Stimulated activated CD4-positive, alpha-beta T cell treated with anti-CD3 and anti-CD28 coated beads, Interleukin-1b, Interleukin-23, amount 100 ng/mL, for 4 hours (primary cell): ENCODE results near the gene DOK7.
"Not testable (repeated sequence)": the region's sequence is repeated elsewhere in the genome, so short reads cannot be mapped to it uniquely, and the experiment has no call there.

Source experiments
- DNase-seq, 2 donors: peaks; one replicate each; pipeline ENCODE4 v3.0.0-alpha.2; 2020; ENCODE audit warnings: low read depth in 2 of 2

Gene DOK7

GRCh38 chr4:3502941-3503936 is 40.1 kb downstream of the DOK7 start:
- DNase-seq: no peak

DNA sequence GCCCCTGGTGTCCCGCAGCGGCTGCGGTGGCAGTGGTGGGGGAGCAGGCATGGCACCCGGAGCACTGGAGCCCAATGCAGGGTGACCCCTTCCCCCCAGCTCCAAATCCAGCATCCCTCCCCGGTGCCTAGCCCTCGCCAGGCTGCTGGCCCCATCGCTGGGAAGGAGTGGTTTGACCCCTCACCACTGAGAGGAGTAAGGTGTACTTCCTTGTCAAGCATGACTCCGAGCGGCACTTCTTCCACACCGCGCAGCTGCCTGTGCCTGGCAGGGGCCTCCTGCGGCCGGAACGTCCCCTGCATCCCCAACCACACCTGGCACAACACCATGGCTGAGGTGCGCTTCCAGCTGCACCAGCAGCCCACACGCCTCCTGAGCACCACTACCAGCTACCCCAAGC is 42.1 kb downstream of the DOK7 start:
- no peak for DNase-seq

- no peak for DNase-seq
These were observed 45.4 kb downstream of the DOK7 start for GRCh38 chr4:3508542-3508941.

- DNase-seq: no peak
These were observed 47.4 kb downstream of the DOK7 start for GRCh38 chr4:3510481-3510880.

DNA sequence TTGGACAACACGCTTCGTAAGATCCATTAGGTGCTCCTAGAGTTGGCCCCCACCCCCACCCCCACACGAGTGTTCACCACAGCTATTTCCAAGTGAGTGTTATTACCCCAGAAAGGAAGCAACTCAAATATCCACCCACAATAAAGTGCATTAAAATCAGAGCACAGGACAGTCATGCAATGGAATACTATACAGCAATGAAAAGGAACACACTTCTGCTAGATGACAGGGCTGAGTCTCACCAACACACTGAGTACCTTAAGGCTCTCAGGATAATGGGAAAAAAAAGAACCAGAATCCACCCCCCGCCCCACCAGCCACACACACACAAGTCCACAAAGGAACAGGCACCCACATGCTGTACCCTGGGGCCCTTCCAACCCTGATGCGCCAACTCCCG is 48.1 kb downstream of the DOK7 start:
- no peak for DNase-seq

DNA sequence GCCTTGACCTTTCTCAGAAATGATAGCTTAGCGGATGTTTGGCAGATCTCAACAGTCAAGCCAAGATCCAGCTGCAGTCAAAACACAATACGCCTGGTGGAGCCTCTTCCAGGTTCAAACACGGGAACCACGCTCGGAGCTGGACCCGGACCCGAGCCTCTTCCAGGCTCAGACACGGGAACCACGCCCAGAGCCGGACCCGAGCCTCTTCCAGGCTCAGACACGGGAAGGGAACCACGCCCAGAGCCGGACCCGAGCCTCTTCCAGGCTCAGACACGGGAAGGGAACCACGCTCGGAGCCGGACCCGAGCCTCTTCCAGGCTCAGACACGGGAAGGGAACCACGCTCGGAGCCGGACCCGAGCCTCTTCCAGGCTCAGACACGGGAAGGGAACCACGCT is 48.5 kb downstream of the DOK7 start:
- not testable (repeated sequence) for DNase-seq

DNA sequence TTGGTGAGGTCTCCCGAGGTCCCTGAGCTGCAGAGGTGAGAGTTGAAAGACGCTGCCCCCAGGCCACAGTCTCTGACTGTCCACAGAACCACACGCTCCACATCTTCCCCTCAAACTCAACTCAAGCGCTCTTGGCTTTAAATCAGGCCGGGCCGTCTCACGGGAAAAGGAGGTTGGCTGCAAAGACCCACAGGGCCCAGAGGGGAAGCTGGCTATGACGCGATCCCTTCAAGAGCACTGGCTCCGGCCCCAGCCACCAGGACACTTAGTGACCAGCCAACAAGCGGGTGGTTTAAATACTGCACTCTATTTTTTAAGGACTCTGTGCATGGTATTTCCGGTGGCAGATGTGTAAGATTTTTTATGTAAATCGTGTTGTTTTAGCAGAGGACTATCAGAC is 49.2 kb downstream of the DOK7 start:
- DNase-seq: no peak

- DNase-seq: no peak
These were observed 49.6 kb downstream of the DOK7 start for GRCh38 chr4:3512719-3513118.

DNA sequence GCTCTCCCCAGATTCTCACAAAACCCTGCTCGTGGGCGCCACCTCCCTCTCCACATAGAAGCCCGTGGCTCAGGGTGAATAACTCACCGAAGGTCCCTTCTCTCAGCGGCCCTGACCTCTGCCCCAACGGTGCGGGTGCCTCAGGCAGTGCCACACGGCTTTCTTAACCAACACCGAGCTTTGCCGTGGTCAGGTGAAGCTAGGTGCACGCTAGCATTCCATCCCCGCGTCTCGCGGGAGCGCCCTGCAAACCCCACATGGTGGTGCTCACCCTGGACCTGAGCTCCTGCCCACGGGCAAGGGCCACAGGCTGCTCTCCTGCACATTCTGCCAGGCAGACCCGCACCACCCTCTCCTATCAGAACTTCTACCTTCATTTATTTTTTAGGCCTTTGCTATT is 50.7 kb downstream of the DOK7 start:
- DNase-seq: no peak

DNA sequence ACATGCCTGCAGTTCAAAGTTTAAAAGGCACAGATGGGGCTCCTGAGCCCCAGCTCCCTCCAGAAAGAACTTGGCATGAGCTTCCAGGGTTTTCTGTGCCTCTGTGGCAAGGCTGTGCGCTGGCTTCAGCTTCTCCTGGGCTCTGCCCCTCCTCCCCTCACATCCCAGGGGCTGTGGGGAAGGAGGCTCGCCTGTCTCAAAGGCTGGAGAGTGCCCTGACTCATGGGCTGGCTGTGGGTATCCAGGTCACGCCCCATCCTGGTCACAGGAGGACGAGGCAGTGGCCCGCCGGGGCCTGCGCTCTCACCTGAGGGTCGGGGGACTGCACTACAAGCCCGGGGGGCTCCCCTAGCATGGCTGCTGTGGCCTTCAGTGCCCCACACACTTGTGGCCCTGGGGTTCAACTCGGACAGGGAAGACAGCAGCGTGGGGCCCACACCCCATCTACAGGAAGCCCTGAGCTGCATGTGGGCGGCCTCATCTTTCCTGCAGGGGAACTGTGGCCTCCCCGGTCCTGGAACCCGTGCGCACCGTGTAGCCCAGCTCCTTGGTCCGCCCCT is 51.2 kb downstream of the DOK7 start:
- DNase-seq: no peak

- DNase-seq: no peak
These were observed 51.8 kb downstream of the DOK7 start for GRCh38 chr4:3514806-3515501.

- no peak for DNase-seq
These were observed 52.5 kb downstream of the DOK7 start for GRCh38 chr4:3515646-3516045.

DNA sequence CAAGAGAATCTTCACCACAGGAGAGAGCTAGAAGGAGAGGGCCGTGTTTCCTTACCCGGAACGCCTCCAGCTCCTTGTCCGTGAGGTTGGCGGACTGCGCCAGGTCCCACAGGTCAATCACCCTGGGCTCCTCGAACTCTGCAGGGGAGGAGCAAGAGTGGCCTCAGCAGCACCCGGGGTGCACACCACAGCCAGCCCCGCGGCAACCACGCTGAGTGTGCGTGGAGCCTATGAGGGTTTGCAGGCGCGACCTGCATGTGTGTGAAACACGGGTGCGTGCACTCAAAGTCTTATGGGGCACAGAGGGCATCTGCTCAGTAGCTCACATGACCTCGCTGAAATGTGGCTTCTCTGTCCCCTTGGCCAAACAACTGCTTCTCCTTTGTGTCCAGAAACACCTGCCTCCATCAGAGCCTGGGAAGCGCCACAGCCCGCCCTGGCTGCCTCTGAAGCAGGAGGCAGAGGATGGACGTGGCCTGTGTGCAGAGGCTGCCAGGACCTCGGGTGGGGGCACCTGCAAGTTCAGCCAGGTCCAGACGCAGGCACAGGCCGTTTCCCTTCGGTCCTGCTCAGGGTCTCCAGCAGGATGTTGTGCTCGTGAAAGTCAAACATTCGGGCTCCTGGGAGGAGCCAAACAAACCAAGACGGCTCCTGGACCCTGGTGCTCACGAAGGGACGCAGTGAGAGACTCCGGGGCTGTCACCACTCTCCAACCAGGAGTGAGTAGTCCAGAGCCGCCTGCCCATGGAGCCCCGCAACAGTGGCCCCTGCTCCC is 53.1 kb downstream of the DOK7 start:
- DNase-seq: no peak

DNA sequence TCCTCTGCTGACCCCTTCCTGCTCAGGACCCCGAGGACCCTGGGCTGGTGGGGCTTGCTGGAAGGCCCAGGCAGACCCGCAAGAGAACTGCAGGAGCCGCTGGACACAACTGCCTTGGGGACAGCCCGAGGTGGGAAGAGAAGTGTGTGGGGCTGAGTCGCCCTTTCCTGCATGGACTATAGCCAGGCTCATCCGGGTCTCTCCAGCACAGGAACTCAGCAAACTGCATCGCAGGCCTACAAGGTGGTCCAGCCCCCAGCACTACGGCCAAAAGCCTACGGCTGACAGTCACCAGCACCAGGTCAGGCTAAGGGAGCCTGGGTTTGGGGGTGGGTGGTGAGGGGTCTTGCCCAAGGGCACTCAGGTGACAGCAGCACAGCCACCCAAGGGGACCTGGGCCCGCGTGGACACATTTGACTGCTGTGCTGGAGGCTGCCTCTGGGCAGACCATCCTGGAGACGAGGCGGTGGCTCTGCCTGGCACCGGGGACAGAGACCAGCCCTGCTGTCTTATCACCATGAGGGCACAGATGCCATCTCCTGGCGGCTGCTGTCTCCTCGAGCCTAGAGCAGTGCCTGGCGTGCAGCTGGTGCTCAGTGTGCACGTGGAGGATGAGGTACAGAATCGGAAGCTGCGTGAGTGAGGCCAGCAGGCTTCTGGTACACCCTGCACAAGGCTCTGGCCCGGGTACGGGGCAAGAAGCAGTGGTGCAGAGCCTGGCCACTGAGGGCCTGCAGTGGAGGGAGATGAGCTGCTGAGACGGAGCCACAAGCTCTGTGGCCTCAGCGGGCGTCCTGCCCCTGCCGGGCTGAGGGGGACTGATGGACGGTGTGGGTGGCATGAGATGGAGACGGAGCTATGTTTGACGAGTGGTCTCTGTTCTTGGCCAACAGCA is 54.0 kb downstream of the DOK7 start:
- DNase-seq: no peak

DNA sequence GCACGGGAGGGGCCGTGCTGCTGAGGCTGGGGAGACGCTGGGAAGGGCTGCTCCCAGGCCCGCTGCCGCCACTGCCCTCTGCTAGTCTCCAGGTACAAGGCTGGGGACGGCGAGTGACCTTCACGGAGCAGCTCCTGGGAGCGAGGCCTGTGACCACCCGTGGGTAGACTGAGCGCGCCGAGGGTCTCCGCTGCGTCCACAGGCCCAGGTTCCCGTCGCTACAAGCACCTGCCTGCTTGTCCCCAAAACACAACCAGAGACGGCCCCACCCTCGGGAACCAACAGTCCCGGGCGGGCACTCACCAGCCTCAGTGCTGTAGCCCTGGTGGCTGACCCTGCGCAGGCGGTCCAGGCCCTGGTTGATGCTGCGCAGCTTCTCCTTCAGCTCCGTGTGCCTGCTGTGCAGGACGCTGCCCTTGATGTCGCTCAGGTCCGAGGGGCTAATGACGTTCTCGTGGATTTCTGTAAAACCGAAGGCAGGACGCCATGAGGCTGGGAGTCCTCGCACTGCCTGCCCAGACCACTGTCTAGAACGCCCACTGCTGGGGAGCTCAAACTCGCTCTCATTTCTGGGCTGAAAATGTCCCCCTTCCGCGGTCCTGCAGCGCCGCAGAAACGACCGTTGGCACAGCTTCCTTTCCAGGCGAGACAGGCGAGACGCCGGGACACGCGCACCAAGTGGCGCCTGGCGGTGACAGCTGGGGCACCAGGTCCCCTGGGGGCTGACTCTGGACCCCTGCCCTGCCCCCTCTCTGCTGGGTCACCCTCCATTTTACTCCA is 54.8 kb downstream of the DOK7 start:
- no peak for DNase-seq

DNA sequence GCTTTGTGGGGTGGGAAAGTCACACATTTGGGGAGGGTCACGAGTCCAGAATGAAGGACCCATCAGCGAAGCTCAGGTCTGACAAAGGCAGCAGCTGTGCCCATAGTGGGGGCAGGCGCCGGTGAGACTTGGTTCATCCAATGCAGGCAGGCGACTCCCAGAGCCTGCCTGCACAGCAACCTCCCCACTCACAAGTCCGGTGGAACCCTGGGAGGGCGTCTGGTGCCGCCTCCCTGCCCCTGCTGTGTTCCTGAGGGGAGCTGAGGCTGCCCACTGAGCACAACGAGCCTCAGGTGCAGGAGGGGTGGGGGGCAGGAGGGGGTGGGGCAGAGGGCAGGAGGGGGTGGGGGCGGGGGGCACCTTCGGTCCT is 55.4 kb downstream of the DOK7 start:
- no peak for DNase-seq

DNA sequence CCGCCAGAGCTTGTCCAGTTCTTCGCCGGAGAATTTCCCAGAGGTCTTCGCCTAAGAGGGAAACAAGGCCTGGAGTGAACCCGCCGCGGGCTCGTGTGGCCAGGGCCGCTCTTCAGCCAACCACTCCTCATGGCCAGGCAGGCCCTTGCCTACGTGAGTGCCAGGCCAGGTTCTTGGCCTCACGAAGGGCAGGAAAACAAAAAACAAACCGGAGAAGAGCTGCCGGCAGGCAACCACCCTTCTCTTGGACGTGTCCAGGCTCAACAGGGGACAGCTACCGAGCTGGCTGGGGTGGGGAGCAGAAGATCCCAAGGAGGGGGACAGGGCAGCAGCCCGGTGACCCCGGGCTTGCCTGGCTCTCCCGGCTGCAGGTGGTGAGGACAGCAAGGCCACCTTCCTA is 55.8 kb downstream of the DOK7 start:
- DNase-seq: no peak

DNA sequence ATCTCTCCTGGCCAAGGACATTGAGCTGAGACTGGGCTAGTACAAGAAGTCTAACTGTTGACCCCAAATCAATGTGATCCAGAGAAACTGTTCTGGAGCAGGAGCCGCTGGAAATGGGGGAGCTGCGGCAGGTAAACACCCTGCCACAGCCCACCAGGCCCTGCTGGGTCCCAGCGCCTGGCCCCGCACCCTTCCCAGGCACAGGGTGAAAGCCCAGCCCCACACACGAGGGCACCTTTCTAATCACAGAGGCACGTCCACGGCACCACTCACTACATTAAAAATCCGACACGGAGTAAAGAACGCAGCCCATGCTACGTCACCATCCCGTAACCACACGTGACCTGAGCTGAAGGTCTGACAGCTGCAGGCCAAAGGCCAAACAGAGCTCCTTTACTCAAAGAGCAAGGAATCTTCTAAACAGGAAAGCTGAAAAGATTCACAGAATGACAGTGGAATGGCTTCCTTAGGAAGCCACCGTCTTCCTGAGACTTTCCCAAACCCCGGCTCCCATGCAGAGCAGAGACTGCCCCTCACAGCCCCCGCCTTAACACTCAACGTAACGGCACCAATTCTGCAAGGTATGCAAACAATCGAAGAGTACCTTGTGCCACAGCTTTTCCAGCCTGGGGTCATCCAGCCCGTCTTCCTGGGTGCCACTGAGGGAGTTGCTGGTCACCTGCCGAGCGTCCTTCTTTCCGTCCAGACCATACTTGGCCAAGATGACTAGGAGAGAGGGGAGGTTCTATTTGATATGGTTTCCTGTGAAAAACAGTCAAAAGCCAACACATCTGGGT is 56.6 kb downstream of the DOK7 start:
- no peak for DNase-seq

DNA sequence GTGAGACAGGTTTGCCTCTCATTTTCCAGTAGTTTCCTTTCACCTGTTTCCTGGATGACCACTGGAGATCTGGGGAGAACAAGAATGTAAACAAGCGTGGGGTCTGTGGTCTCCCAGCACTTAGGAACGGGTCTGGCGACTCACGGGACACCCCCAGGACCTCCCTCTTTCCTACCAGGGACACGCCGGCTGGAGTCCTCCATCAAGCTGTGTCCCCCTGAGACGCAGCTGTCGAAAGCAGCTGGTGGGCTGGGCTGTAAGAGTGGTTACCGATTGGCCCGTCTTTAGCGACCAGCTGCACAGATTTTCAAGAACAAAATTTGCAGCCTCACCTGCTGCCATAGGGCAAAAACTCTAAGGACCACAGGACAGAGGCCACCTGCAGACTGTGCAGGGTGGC is 57.2 kb downstream of the DOK7 start:
- no peak for DNase-seq
